Type B pancreatic cell (in vitro differentiated cells): ENCODE data around the gene NTM. TPM values are rescaled to one million over a fixed set of nuclear protein-coding genes. Genes with fewer than 3 reads are reported as not detected.

Source experiments
- DNase-seq: peaks from one replicate; pipeline ENCODE4 v3.0.0; 2021; ENCODE audit warnings: mixed read lengths; ENCODE audit not compliant: unreplicated experiment; ENCODE audit errors: extremely low spot score
- H3K27ac Mint-ChIP-seq: 2 replicates; pipeline ENCODE4 v1.8.0; 2021; ENCODE audit warnings: mild to moderate bottlenecking, mixed read lengths
- H3K27me3 Mint-ChIP-seq: 2 replicates; pipeline ENCODE4 v1.8.0; 2021; ENCODE audit warnings: mixed read lengths
- H3K36me3 Mint-ChIP-seq: 2 replicates; pipeline ENCODE4 v1.8.0; 2021; ENCODE audit warnings: mixed read lengths
- H3K4me1 Mint-ChIP-seq: one replicate; pipeline ENCODE4 v1.8.0; 2021; ENCODE audit warnings: mixed read lengths; ENCODE audit not compliant: unreplicated experiment
- H3K4me3 Mint-ChIP-seq: 2 replicates; pipeline ENCODE4 v1.8.0; 2021; ENCODE audit warnings: mild to moderate bottlenecking, mixed read lengths
- H3K9me3 Mint-ChIP-seq: 2 replicates; pipeline ENCODE4 v1.8.0; 2021; ENCODE audit warnings: mixed read lengths
- CTCF ChIP-seq: fragments of 200-600 bp; sonication (generic); conservative IDR thresholded peaks from 2 replicates; pipeline ENCODE4 v1.5.0; 2021; ENCODE audit warnings: antibody characterized with exemption, mild to moderate bottlenecking
- total RNA-seq: library from RNA; stranded (reverse); gene quantifications from 2 replicates; pipeline ENCODE4 v1.2.1, GENCODE V29; 2021; ENCODE audit warnings: low replicate concordance

Gene NTM
- total RNA-seq, 1 donor from 2014 or later, result 19.2 TPM

- H3K27me3 Mint-ChIP-seq, result peaks cover 39% of the 10 kb centered on the region
These were observed 518.7 kb downstream of the NTM start for GRCh38 chr11:131889146-131889577.

GRCh38 chr11:131889760-131890581, 519.6 kb downstream of the NTM start:
- H3K4me3 Mint-ChIP-seq, result no peak overlapping the region
- no peaks in the 10 kb centered on the region for H3K9me3 Mint-ChIP-seq
- DNase-seq, result no peak
- peaks cover 36% of the 10 kb centered on the region for H3K27me3 Mint-ChIP-seq
- H3K27ac Mint-ChIP-seq, result no peak overlapping the region
- no peaks in the 10 kb centered on the region for H3K36me3 Mint-ChIP-seq
- peaks cover 23% of the 10 kb centered on the region for H3K4me1 Mint-ChIP-seq
- TF ChIP-seq CTCF, result no peak

More at GRCh38 chr11:131889146-131889577, 518.7 kb downstream of the NTM start:
- H3K4me1 Mint-ChIP-seq, result peaks cover 23% of the 10 kb centered on the region
- no peaks in the 10 kb centered on the region for H3K9me3 Mint-ChIP-seq
- DNase-seq, result no peak
- H3K4me3 Mint-ChIP-seq, result no peak overlapping the region
- TF ChIP-seq CTCF, result no peak
- no peak overlapping the region for H3K27ac Mint-ChIP-seq
- no peaks in the 10 kb centered on the region for H3K36me3 Mint-ChIP-seq

GRCh38 chr11:131893103-131893890, 522.9 kb downstream of the NTM start:
- H3K27ac Mint-ChIP-seq, result no peak overlapping the region
- no peak for TF ChIP-seq CTCF
- DNase-seq, result no peak
- H3K36me3 Mint-ChIP-seq, result no peaks in the 10 kb centered on the region
- H3K4me1 Mint-ChIP-seq, result peaks cover 8% of the 10 kb centered on the region
- H3K27me3 Mint-ChIP-seq, result peaks cover 23% of the 10 kb centered on the region
- peaks cover 2% of the 10 kb centered on the region for H3K9me3 Mint-ChIP-seq
- H3K4me3 Mint-ChIP-seq, result no peak overlapping the region

GRCh38 chr11:131893988-131894387, 523.6 kb downstream of the NTM start:
- Mint-ChIP-seq H3K27ac (no peak overlapping the region), H3K36me3 (no peaks in the 10 kb centered on the region), H3K4me1 (peaks cover 7% of the 10 kb centered on the region)

More at GRCh38 chr11:131893988-131894387, 523.6 kb downstream of the NTM start:
- Mint-ChIP-seq H3K4me3 (no peak overlapping the region), H3K9me3 (peaks cover 4% of the 10 kb centered on the region), H3K27me3 (peaks cover 27% of the 10 kb centered on the region)
- DNase-seq, result no peak
- no peak for TF ChIP-seq CTCF
